LNCaP clone FGC (cell line): Measurements from ENCODE around the gene GLDC.

Experiments used
- DNase-seq: peaks from one replicate; pipeline ENCODE4 v3.0.0-alpha.2; 2011; ENCODE audit warnings: low read depth
- H3K4me3 ChIP-seq: 2 replicates; pipeline ENCODE4 v1.5.1; 2011; ENCODE audit warnings: mild to moderate bottlenecking, low read depth, low read length, control low read depth
- TF ChIP-seq, protein P1 (sequence below): IDR thresholded peaks from 2 replicates; pipeline ENCODE4 v1.5.1; 2012; ENCODE audit warnings: mild to moderate bottlenecking; ENCODE audit not compliant: control insufficient read depth, insufficient read depth; ENCODE audit errors: extremely low read depth

GLDC gene

DNA sequence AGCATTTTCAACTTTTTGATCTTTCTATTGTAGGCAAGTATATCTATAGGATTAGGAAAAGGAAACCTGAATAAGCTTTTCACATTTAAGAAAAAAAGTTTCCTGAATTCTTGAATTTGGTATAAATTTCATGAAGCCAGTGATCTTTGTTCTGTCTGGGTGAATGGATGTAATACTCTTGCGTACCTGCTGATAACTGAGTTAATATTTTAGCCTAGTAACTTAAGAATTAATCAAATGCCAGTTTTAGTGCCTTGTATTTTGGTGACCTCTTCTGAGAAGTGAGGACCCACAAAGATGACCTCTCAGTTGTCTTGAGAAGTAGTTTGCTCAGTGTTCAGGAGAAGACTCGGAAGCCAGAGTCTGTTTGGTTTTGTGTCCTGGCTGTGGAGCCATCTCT lies 154.7 kb downstream of the GLDC start:
- TF ChIP-seq, protein P1, sequence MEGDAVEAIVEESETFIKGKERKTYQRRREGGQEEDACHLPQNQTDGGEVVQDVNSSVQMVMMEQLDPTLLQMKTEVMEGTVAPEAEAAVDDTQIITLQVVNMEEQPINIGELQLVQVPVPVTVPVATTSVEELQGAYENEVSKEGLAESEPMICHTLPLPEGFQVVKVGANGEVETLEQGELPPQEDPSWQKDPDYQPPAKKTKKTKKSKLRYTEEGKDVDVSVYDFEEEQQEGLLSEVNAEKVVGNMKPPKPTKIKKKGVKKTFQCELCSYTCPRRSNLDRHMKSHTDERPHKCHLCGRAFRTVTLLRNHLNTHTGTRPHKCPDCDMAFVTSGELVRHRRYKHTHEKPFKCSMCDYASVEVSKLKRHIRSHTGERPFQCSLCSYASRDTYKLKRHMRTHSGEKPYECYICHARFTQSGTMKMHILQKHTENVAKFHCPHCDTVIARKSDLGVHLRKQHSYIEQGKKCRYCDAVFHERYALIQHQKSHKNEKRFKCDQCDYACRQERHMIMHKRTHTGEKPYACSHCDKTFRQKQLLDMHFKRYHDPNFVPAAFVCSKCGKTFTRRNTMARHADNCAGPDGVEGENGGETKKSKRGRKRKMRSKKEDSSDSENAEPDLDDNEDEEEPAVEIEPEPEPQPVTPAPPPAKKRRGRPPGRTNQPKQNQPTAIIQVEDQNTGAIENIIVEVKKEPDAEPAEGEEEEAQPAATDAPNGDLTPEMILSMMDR: no peak
- no peak for DNase-seq
- H3K4me3 ChIP-seq: no peak overlapping the region

DNA sequence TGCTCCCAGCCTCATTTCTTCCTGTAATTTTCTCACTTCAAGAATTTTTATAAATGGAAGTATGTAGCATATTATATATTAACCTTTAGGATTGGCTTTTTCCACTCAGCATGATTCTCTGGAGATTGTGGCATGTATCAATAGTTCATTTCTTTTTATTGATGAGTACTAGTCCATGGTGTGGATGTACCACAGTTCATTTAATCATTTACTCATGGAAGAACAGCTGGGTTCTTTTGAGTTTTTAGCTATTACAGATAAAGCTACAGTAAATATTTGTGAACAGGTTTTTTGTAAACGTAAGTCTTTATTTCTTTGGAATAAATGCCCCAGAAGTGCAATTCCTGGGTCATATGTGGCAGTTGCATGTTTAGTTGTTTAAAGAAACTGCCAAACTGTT lies 156.4 kb downstream of the GLDC start:
- H3K4me3 ChIP-seq: no peak overlapping the region
- TF ChIP-seq, protein P1: no peak
- DNase-seq: no peak

DNA sequence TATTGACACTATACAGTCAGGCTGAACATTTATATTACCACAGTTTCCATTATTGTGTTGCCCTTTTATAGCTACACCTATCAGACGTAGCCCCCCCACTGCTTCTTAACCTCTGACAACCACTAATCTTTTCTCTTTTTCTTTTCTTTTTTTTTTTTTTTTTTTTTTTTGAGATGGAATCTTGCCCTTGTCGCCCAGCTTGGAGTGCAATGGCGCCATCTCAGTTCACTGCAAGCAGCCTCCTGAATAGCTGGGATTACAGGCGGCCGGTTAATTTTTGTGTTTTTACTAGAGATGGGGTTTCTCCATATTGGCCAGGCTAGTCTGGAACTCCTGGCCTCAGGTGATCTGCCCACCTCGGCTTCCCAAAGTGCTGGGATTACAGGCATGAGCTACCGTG lies 157.1 kb downstream of the GLDC start:
- no peak overlapping the region for H3K4me3 ChIP-seq
- no peak for DNase-seq
- TF ChIP-seq, protein P1: peak; percentile 14; the same call in 1 of the 2 replicates

DNA sequence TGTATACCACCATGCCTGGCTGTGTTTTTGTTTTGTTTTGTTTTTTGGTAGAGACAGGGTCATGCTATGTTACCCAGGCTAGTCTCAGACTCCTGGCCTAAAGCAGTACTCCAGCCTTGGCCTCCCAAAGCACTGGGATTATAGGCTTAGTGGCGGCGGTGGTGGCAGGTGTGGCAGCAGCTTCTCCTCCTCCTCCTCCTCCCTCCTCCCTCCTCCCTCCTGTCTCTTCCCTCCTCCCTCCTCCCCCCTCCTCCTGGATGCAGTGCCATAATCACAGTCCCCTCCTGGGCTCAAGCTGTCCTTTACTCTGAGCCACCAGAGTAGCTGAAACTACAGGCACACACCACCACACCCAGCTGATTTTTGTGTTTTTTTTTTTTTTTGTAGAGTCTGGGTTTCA lies 161.3 kb downstream of the GLDC start:
- H3K4me3 ChIP-seq: no peak overlapping the region
- DNase-seq: no peak
- TF ChIP-seq, protein P1: no peak
